Measurements from ENCODE around the gene NME5. TPM values are rescaled to one million over a fixed set of nuclear protein-coding genes. Genes with fewer than 3 reads are reported as not detected.

Gene NME5
- total RNA-seq = 1 to 10 TPM; 1.9 to 3.9 (median 2.5) TPM

DNA sequence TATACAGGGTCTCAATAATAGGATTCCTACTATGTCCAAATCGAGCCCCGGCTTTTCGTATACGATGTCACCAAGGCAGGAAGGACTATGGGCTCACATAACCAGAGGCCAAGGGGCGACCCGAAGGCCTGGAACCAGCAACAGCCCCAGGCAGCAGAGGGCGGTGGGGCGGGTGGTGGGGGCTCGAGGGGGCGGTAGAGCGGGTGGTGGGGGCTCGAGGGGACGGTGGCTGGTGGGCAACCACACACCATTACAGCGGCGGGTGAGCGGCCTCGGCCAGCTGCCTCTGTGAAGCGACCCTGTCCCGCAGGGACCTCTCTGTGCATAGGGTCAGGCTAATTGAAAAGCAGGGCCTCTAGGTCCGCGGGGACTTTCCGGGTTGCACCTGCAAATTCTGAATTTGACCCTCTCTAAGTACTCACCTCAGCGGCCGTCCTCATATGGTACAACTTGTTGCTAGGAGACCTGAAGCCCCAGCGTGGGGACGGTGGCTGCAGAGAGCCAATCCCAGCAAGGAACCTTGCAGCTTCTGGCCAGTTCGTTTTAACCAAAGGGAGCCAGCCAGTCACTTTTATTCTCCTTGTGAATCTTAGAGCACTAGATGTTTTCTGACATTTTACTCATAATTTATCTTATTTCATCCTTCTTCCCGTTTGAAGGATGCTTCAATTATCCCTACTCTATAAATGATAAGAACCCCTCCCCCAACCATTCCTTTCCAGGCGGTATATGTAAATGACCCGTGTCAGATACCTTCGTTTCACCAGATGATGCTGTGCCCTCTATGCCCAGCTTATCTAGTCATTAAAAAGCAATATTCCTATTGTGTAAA, at the start of gene NME5:
NME5 (minus strand) TSS at position 480 of the 832 bp plus-strand sequence. CDS start 648 bp downstream, outside the sequence.
- no peaks in the 10 kb centered on the region for H3K36me3 ChIP-seq
- H3K27me3 ChIP-seq = no peaks in the 10 kb centered on the region
- intact Hi-C loops (cut with DNase I; ENCODE audit: low total_unique reads) = no loop called here
- TF ChIP-seq POLR2AphosphoS5 (IDR thresholded peaks at IDR 0.05) (no peak), POLR2A (IDR thresholded peaks at IDR 0.05) (no peak)
- TF ChIP-seq, protein P1, sequence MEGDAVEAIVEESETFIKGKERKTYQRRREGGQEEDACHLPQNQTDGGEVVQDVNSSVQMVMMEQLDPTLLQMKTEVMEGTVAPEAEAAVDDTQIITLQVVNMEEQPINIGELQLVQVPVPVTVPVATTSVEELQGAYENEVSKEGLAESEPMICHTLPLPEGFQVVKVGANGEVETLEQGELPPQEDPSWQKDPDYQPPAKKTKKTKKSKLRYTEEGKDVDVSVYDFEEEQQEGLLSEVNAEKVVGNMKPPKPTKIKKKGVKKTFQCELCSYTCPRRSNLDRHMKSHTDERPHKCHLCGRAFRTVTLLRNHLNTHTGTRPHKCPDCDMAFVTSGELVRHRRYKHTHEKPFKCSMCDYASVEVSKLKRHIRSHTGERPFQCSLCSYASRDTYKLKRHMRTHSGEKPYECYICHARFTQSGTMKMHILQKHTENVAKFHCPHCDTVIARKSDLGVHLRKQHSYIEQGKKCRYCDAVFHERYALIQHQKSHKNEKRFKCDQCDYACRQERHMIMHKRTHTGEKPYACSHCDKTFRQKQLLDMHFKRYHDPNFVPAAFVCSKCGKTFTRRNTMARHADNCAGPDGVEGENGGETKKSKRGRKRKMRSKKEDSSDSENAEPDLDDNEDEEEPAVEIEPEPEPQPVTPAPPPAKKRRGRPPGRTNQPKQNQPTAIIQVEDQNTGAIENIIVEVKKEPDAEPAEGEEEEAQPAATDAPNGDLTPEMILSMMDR (IDR thresholded peaks at IDR 0.05) = no peak
- peak; percentile 30 to 58 for DNase-seq (ENCODE audit: low spot score in 2 of 2)
- peak within 1 kb of the TSS; percentile 46 to 68 (median 64) for H3K4me3 ChIP-seq
- no peak within 1 kb of the TSS for H3K27ac ChIP-seq
- no peaks in the 10 kb centered on the region for H3K4me1 ChIP-seq
- no peaks in the 10 kb centered on the region for H3K9me3 ChIP-seq

- Histone ChIP-seq H3K4me1 (no peaks in the 10 kb centered on the region), H3K27me3 (no peaks in the 10 kb centered on the region), H3K9me3 (no peaks in the 10 kb centered on the region), H3K27ac (no peak overlapping the region), H3K36me3 (peaks cover 16% of the 10 kb centered on the region), H3K4me3 (no peak overlapping the region)
- TF ChIP-seq POLR2AphosphoS5 (IDR thresholded peaks at IDR 0.05) = no peak
- TF ChIP-seq POLR2A (IDR thresholded peaks at IDR 0.05) = no peak
- TF ChIP-seq, protein P1 (IDR thresholded peaks at IDR 0.05) = no peak
- intact Hi-C loops (cut with DNase I; ENCODE audit: low total_unique reads) = no loop called here
- DNase-seq (ENCODE audit: low spot score in 2 of 2) = no peak
These were observed 49.4 kb upstream of the NME5 start for GRCh38 chr5:138188626-138189025.

DNA sequence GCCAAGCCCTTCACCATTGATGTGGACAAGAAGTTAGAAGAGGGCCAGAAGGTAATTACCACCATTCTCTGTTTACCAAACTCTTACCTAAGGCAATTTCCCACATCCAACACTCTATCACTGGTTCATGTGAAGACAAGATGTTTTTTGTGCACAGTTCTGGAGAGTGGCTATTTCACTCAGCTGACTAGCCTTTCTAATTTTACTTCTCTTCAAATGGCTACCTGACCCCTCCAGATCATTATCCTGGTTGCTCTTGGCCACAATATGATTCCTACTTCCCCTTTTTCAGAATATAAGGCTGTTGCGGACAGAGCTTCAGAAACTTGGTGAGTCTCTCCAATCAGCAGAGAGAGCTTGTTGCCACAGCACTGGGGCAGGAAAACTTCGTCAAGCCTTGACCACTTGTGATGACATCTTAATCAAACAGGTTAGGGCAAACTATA, 46.8 kb upstream of the NME5 start:
- intact Hi-C loops (cut with DNase I; ENCODE audit: low total_unique reads) = no loop called here
- H3K27ac ChIP-seq = no peak overlapping the region

DNA sequence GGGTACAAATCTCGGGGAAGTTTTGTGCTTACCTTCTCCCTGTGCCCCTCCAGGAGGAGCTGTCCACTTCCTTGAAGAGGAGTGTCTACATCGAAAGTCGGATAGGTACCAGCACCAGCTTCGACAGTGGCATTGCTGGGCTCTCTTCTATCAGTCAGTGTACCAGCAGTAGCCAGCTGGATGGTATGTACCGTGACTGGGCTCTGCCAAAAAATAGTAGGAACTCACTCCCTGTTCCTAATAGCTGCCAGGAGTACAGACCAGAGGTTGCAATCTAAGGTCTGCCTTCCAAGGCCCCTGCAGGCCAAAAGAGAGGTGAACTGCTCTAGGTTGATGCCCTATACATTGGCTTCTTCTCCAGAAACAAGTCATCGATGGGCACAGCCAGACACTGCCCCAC, 43.6 kb upstream of the NME5 start:
- Histone ChIP-seq H3K36me3 (no peaks in the 10 kb centered on the region), H3K27me3 (no peaks in the 10 kb centered on the region), H3K9me3 (no peaks in the 10 kb centered on the region), H3K27ac (no peak overlapping the region), H3K4me1 (peaks cover 0 to 6% of the 10 kb centered on the region in 2 donors), H3K4me3 (no peak overlapping the region)
- intact Hi-C loops (cut with DNase I; ENCODE audit: low total_unique reads) = no loop called here
- no peak for DNase-seq (ENCODE audit: low spot score in 2 of 2)
- TF ChIP-seq, protein P1 (IDR thresholded peaks at IDR 0.05) = no peak
- TF ChIP-seq POLR2AphosphoS5 (IDR thresholded peaks at IDR 0.05) (no peak), POLR2A (IDR thresholded peaks at IDR 0.05) (no peak)

More for the DNA sequence above, 46.8 kb upstream of the NME5 start:
- no peaks in the 10 kb centered on the region for H3K9me3 ChIP-seq
- H3K4me1 ChIP-seq = no peaks in the 10 kb centered on the region
- H3K36me3 ChIP-seq = peaks cover 9% of the 10 kb centered on the region
- H3K4me3 ChIP-seq = no peak overlapping the region
- DNase-seq (ENCODE audit: low spot score in 2 of 2) = no peak
- no peaks in the 10 kb centered on the region for H3K27me3 ChIP-seq
- TF ChIP-seq POLR2AphosphoS5 (IDR thresholded peaks at IDR 0.05) = no peak
- no peak for TF ChIP-seq POLR2A (IDR thresholded peaks at IDR 0.05)
- TF ChIP-seq, protein P1 (IDR thresholded peaks at IDR 0.05) = no peak

GRCh38 chr5:138180841-138181240, 41.6 kb upstream of the NME5 start:
- no peak for TF ChIP-seq POLR2AphosphoS5 (IDR thresholded peaks at IDR 0.05)
- TF ChIP-seq, protein P1 (IDR thresholded peaks at IDR 0.05) = no peak
- no peak for TF ChIP-seq POLR2A (IDR thresholded peaks at IDR 0.05)
- Histone ChIP-seq H3K4me1 (peaks cover 0 to 12% of the 10 kb centered on the region in 2 donors), H3K36me3 (no peaks in the 10 kb centered on the region), H3K9me3 (no peaks in the 10 kb centered on the region), H3K27ac (no peak overlapping the region), H3K4me3 (no peak overlapping the region), H3K27me3 (no peaks in the 10 kb centered on the region)
- intact Hi-C loops (cut with DNase I; ENCODE audit: low total_unique reads) = no loop called here
- no peak for DNase-seq (ENCODE audit: low spot score in 2 of 2)

Measured in breast epithelium (tissue), 4 donors.